Endothelial cell of umbilical vein (primary cell): ENCODE data around the gene TLX3. TPM values are rescaled to one million over a fixed set of nuclear protein-coding genes. Genes with fewer than 3 reads are reported as not detected.

ENCODE experiments used
- BruUV-seq: library from RNA; stranded (reverse); fragments of 400-500 nt; replicated peaks from 2 replicates; lab custom pipeline; 2021; lab: Mats Ljungman, UMichigan
- CTCF ChIA-PET: fragments of 300-600, 350-600 bp; sonication (Branson Sonifier 250); formaldehyde crosslinking; loops from one replicate; lab custom pipeline; 2021; ENCODE audit warnings: antibody characterized with exemption, inconsistent platforms; lab: Charles Lee
- POLR2A ChIA-PET: fragments of 300-600, 350-600 bp; sonication (Branson Sonifier 250); formaldehyde crosslinking; loops from one replicate; lab custom pipeline; 2021; ENCODE audit warnings: antibody characterized with exemption, inconsistent platforms; lab: Charles Lee
- DNase-seq: peaks from one replicate; pipeline ENCODE4 v3.0.0-alpha.2; 2011; ENCODE audit warnings: low read depth, low spot score
- FAIRE-seq: peaks from 2 replicates; lab custom pipeline; 2011; peaks lifted over from hg19 to GRCh38; lab: Jason Lieb, UNC
- H2AFZ ChIP-seq: 2 replicates; pipeline ENCODE4 v1.6.0; 2012; ENCODE audit warnings: low read depth, low read length, control low read depth, inconsistent platforms
- H3K27ac ChIP-seq: 2 replicates; pipeline ENCODE4 v1.5.1; 2011; ENCODE audit warnings: low read depth, mild to moderate bottlenecking, control low read depth, low read length, moderate library complexity; ENCODE audit not compliant: insufficient read depth
- H3K27me3 ChIP-seq, 2 experiments: 2 replicates each; pipeline versions ENCODE4 v1.6.0 to v1.6.1; 2011; ENCODE audit warnings: low read length in 2 of 2, mixed read lengths in 1 of 2; ENCODE audit not compliant: control insufficient read depth in 2 of 2, insufficient read depth in 2 of 2
- H3K36me3 ChIP-seq, 2 experiments: 2 replicates in 1 of 2; 3 replicates in 1 of 2; pipeline ENCODE4 v1.5.1; 2011; ENCODE audit warnings: low read length in 2 of 2, mild to moderate bottlenecking in 1 of 2, moderate library complexity in 1 of 2; ENCODE audit not compliant: control insufficient read depth in 2 of 2, insufficient read depth in 2 of 2; ENCODE audit errors: extremely low read depth in 1 of 2
- H3K4me1 ChIP-seq: 3 replicates; pipeline ENCODE4 v1.5.1; 2011; ENCODE audit warnings: mild to moderate bottlenecking, low read length; ENCODE audit not compliant: control insufficient read depth, insufficient read depth; ENCODE audit errors: extremely low read depth
- H3K4me2 ChIP-seq: 2 replicates; pipeline ENCODE4 v1.6.1; 2011; ENCODE audit warnings: low read length, control low read depth, mixed read lengths; ENCODE audit not compliant: insufficient read depth
- H3K4me3 ChIP-seq, 3 experiments: fragments of 200-600 bp in 1 of 3; sonication (generic), shearing (Covaris generic) in 1 of 3; replicated peaks in 1 of 3; 2 replicates each; pipeline ENCODE4 v1.5.1; 2011 to 2016; ENCODE audit warnings: control low read depth in 3 of 3, low read length in 3 of 3, mild to moderate bottlenecking in 2 of 3, inconsistent platforms in 1 of 3, low read depth in 1 of 3, moderate library complexity in 1 of 3; ENCODE audit not compliant: insufficient read depth in 1 of 3
- H3K79me2 ChIP-seq: 2 replicates; pipeline ENCODE4 v1.6.0; 2012; ENCODE audit warnings: low read length, inconsistent platforms; ENCODE audit not compliant: control insufficient read depth, insufficient read depth
- H3K9ac ChIP-seq: replicated peaks from 2 replicates; pipeline ENCODE3; 2011; ENCODE audit warnings: low read length, control low read depth; ENCODE audit not compliant: insufficient read depth; ENCODE audit errors: extremely low read depth
- H3K9me1 ChIP-seq: replicated peaks from 3 replicates; pipeline ENCODE4 v1.6.0; 2011; ENCODE audit warnings: mild to moderate bottlenecking, low read length; ENCODE audit not compliant: control insufficient read depth, insufficient read depth; ENCODE audit errors: extremely low read depth
- H3K9me3 ChIP-seq: replicated peaks from 2 replicates; pipeline ENCODE4 v1.5.1; 2012; ENCODE audit warnings: low read length, inconsistent platforms; ENCODE audit not compliant: control insufficient read depth, insufficient read depth
- H4K20me1 ChIP-seq: replicated peaks from 2 replicates; pipeline ENCODE3; 2011; ENCODE audit warnings: mild to moderate bottlenecking, low read length; ENCODE audit not compliant: control insufficient read depth, insufficient read depth; ENCODE audit errors: extremely low read depth
- CTCF ChIP-seq, 2 donors: IDR thresholded peaks; 1 replicate in 1 of 2; 2 replicates in 1 of 2; pipeline ENCODE4 v1.5.1; 2011; ENCODE audit warnings: low read length in 2 of 2, mild to moderate bottlenecking in 2 of 2, moderate library complexity in 2 of 2, control low read depth in 1 of 2, inconsistent platforms in 1 of 2, low read depth in 1 of 2; ENCODE audit not compliant: insufficient read depth in 1 of 2; ENCODE audit errors: extremely low read depth in 1 of 2
- EZH2 ChIP-seq: IDR thresholded peaks from 2 replicates; pipeline ENCODE4 v1.6.1; 2012; ENCODE audit warnings: borderline replicate concordance, low read depth, mild to moderate bottlenecking, moderate library complexity, low read length, inconsistent platforms; ENCODE audit not compliant: severe bottlenecking
- FOS ChIP-seq: IDR thresholded peaks from 2 replicates; pipeline ENCODE4 v1.6.1; 2011; ENCODE audit warnings: mild to moderate bottlenecking, low read length, moderate library complexity, borderline replicate concordance; ENCODE audit not compliant: insufficient read depth
- GATA2 ChIP-seq: IDR thresholded peaks from 2 replicates; pipeline ENCODE4 v1.7.0; 2011; ENCODE audit warnings: low read depth, mild to moderate bottlenecking, moderate library complexity, mixed read lengths, low read length; ENCODE audit not compliant: insufficient read length, insufficient read depth
- JUN ChIP-seq: IDR thresholded peaks from 2 replicates; pipeline ENCODE4 v1.6.1; 2011; ENCODE audit warnings: borderline replicate concordance, low read depth; ENCODE audit not compliant: insufficient read length, insufficient read depth
- MYC ChIP-seq: IDR thresholded peaks from one replicate; pipeline ENCODE4 v1.6.1; 2011; ENCODE audit warnings: mild to moderate bottlenecking, low read depth, low read length
- POLR2A ChIP-seq: IDR thresholded peaks from 2 replicates; pipeline ENCODE4 v1.6.1; 2012; ENCODE audit warnings: low read depth, mild to moderate bottlenecking, control low read depth, low read length
- POLR2AphosphoS5 ChIP-seq: IDR thresholded peaks from 2 replicates; pipeline ENCODE4 v1.6.1; 2012; ENCODE audit warnings: low read depth, mild to moderate bottlenecking, control low read depth, low read length, moderate library complexity; ENCODE audit not compliant: insufficient read depth
- dilution Hi-C: fragments of 300-500 bp; cut with MboI; formaldehyde crosslinking; loops from one replicate; pipeline ENCODE4 v1.15.0; 2019; ENCODE audit warnings: low sequenced_read_pairs; ENCODE audit not compliant: extremely low pct_ligation_motif_present
- intact Hi-C: fragments of 100-400 bp; cut with micrococcal nuclease; formaldehyde crosslinking; loops from one replicate; pipeline ENCODE4 v1.10.0; 2022
- polyA plus RNA-seq, 4 experiments: library from polyadenylated mRNA; depleted of rRNA in 3 of 4; stranded (reverse) in 3 of 4; unstranded in 1 of 4; fragments of >200 nt; gene quantifications; 2 replicates each; pipeline versions ENCODE4 v1.2.1 to v1.2.3, GENCODE V29; 2011 to 2012; ENCODE audit warnings: missing spikeins in 1 of 4
- total RNA-seq: library from RNA; stranded (reverse); gene quantifications from 2 replicates; pipeline ENCODE4 v1.2.3, GENCODE V29; 2021
- TF ChIP-seq, protein P1 (sequence below): IDR thresholded peaks from 2 replicates; pipeline ENCODE4 v1.6.1; 2011; ENCODE audit not compliant: insufficient read depth, insufficient read length

Gene TLX3
- total and polyA plus RNA-seq, 2 donors (not counting 3 experiments of a cell fraction or from before 2014, with no cell fraction given), result not detected

DNA sequence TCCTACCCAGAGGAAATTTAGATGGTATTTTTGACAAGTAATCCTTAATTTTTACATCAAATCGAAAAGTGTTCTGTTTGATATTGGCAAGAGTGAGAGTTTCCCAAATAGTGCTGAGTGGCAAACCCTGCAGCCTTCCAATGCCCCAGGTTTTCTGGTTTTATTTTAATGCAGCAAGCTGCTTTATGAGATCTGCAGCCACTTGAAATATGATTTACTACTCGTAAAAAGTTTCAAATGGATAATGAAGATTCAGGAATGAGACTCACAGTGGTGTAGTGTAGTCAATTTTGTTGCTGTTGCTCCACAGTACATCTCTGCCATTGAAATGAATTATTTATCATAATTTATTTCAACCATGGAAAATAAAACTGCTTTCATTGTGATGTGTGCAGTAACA lies 23.6 kb upstream of the TLX3 start:
- Histone ChIP-seq H4K20me1 (no peaks in the 10 kb centered on the region), H3K79me2 (no peaks in the 10 kb centered on the region), H3K9me3 (no peaks in the 10 kb centered on the region), H3K27ac (no peak overlapping the region), H3K9me1 (no peaks in the 10 kb centered on the region), H3K4me2 (no peak overlapping the region), H3K9ac (no peak overlapping the region), H3K4me1 (no peaks in the 10 kb centered on the region), H3K36me3 (no peaks in the 10 kb centered on the region), H3K4me3 (no peak overlapping the region), H2AFZ (no peak overlapping the region), H3K27me3 (no peaks in the 10 kb centered on the region)
- dilution Hi-C loops, result no loop called here
- DNase-seq (no peak), FAIRE-seq (no peak)
- ChIA-PET POLR2A (no interaction called here), CTCF (no interaction called here)
- intact Hi-C loops, result no loop called here
- TF ChIP-seq POLR2AphosphoS5, result no peak
- TF ChIP-seq MYC, result no peak
- TF ChIP-seq, protein P1, sequence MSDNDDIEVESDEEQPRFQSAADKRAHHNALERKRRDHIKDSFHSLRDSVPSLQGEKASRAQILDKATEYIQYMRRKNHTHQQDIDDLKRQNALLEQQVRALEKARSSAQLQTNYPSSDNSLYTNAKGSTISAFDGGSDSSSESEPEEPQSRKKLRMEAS, result no peak
- TF ChIP-seq GATA2, result no peak
- no peak for TF ChIP-seq FOS
- TF ChIP-seq POLR2A, result no peak
- no peak for TF ChIP-seq JUN
- no peak for TF ChIP-seq EZH2
- no peak for TF ChIP-seq CTCF (IDR thresholded peaks at IDR 0.05; ENCODE audit: extremely low read depth in 1 of 2, insufficient read depth in 1 of 2, low read depth in 1 of 2, low read length in 2 of 2)
- no TSS peak for BruUV-seq
